Upper lobe of right lung (tissue), 1 donor: Measurements from ENCODE around the gene NEGR1. TPM values are rescaled to one million over a fixed set of nuclear protein-coding genes. Genes with fewer than 3 reads are reported as not detected.

Source experiments
- ATAC-seq: fragments of 200-7000 bp; cut with Tn5 transposase; one replicate; pipeline ENCODE4 v1.9.1; 2020; ENCODE audit warnings: mild to moderate bottlenecking, moderate library complexity
- DNase-seq: peaks from one replicate; pipeline ENCODE4 v3.0.0-alpha.2; 2020
- H3K27ac ChIP-seq: fragments of 200-600 bp; one replicate; pipeline ENCODE4 v1.8.0; 2022
- H3K27me3 ChIP-seq: fragments of 200-600 bp; one replicate; pipeline ENCODE4 v1.8.0; 2022; ENCODE audit warnings: mild to moderate bottlenecking
- H3K36me3 ChIP-seq: fragments of 200-600 bp; one replicate; pipeline ENCODE4 v1.8.0; 2022
- H3K4me1 ChIP-seq: fragments of 200-600 bp; one replicate; pipeline ENCODE4 v1.8.0; 2022
- H3K4me3 ChIP-seq: fragments of 200-600 bp; one replicate; pipeline ENCODE4 v1.8.0; 2022; ENCODE audit warnings: mild to moderate bottlenecking
- H3K9me3 ChIP-seq: fragments of 200-600 bp; one replicate; pipeline ENCODE4 v1.8.0; 2022
- CTCF ChIP-seq: fragments of 200-600 bp; IDR thresholded peaks from one replicate; pipeline ENCODE4 v1.8.0; 2022; ENCODE audit warnings: antibody characterized with exemption
- intact Hi-C: fragments of 100-400 bp; cut with DNase I; formaldehyde crosslinking; loops from one replicate; pipeline ENCODE4 v1.11.0; 2022
- total RNA-seq: library from RNA; stranded (reverse); fragmentation: NEBNext Ultra II Directional; extraction: Animal tissue kit (Norgen Biotek cat#: 25700); gene quantifications from one replicate; pipeline ENCODE4 v1.2.1, GENCODE V29; 2021
- donor health status: DM: no; HTN: yes; CAD: no; lungs with severe emphysema.

Gene NEGR1
- total RNA-seq, 1 donor from 2014 or later: 21.4 TPM

GRCh38 chr1:71949681-71950080 is 332.7 kb downstream of the NEGR1 start:
- Histone ChIP-seq H3K4me1 (no peaks in the 10 kb centered on the region), H3K36me3 (no peaks in the 10 kb centered on the region), H3K27ac (no peak overlapping the region), H3K9me3 (no peaks in the 10 kb centered on the region), H3K27me3 (no peaks in the 10 kb centered on the region), H3K4me3 (no peak overlapping the region)
- DNase-seq (no peak), ATAC-seq (no peak)
- intact Hi-C loops: no loop called here
- TF ChIP-seq CTCF: no peak

GRCh38 chr1:71948561-71948960 is 333.8 kb downstream of the NEGR1 start:
- Histone ChIP-seq H3K27ac (no peak overlapping the region), H3K4me1 (no peaks in the 10 kb centered on the region), H3K9me3 (no peaks in the 10 kb centered on the region), H3K36me3 (no peaks in the 10 kb centered on the region), H3K27me3 (no peaks in the 10 kb centered on the region), H3K4me3 (no peak overlapping the region)
- DNase-seq: no peak
- ATAC-seq: no peak
- TF ChIP-seq CTCF: no peak
- intact Hi-C loops: no loop called here

GRCh38 chr1:71944006-71944405 is 338.3 kb downstream of the NEGR1 start:
- Histone ChIP-seq H3K27me3 (no peaks in the 10 kb centered on the region), H3K27ac (no peak overlapping the region), H3K4me1 (no peaks in the 10 kb centered on the region), H3K36me3 (no peaks in the 10 kb centered on the region), H3K9me3 (no peaks in the 10 kb centered on the region), H3K4me3 (no peak overlapping the region)
- DNase-seq (no peak), ATAC-seq (no peak)
- intact Hi-C loops: no loop called here
- TF ChIP-seq CTCF: no peak

- Histone ChIP-seq H3K27ac (no peak overlapping the region), H3K4me1 (no peaks in the 10 kb centered on the region), H3K9me3 (no peaks in the 10 kb centered on the region), H3K4me3 (no peak overlapping the region), H3K27me3 (no peaks in the 10 kb centered on the region), H3K36me3 (no peaks in the 10 kb centered on the region)
- DNase-seq (no peak), ATAC-seq (no peak)
- intact Hi-C loops: no loop called here
- no peak for TF ChIP-seq CTCF
These were observed 342.1 kb downstream of the NEGR1 start for GRCh38 chr1:71940261-71940660.

GRCh38 chr1:71930511-71930910 is 351.8 kb downstream of the NEGR1 start:
- no peak for TF ChIP-seq CTCF
- Histone ChIP-seq H3K27ac (no peak overlapping the region), H3K9me3 (no peaks in the 10 kb centered on the region), H3K36me3 (no peaks in the 10 kb centered on the region), H3K4me3 (no peak overlapping the region), H3K4me1 (no peaks in the 10 kb centered on the region), H3K27me3 (no peaks in the 10 kb centered on the region)
- DNase-seq (no peak), ATAC-seq (no peak)
- intact Hi-C loops: no loop called here

GRCh38 chr1:71921935-71922559 is 360.3 kb downstream of the NEGR1 start:
- Histone ChIP-seq H3K36me3 (no peaks in the 10 kb centered on the region), H3K4me1 (no peaks in the 10 kb centered on the region), H3K27ac (no peak overlapping the region), H3K27me3 (no peaks in the 10 kb centered on the region), H3K4me3 (no peak overlapping the region), H3K9me3 (no peaks in the 10 kb centered on the region)
- ATAC-seq (no peak), DNase-seq (no peak)
- TF ChIP-seq CTCF: no peak
- intact Hi-C loops: no loop called here
